Brain pericyte (primary cell): ENCODE data around the gene MAST4.

Source experiments
- DNase-seq: peaks from one replicate; pipeline ENCODE4 v3.0.0-alpha.2; 2012; ENCODE audit warnings: low read depth, low spot score

The MAST4 gene

DNA sequence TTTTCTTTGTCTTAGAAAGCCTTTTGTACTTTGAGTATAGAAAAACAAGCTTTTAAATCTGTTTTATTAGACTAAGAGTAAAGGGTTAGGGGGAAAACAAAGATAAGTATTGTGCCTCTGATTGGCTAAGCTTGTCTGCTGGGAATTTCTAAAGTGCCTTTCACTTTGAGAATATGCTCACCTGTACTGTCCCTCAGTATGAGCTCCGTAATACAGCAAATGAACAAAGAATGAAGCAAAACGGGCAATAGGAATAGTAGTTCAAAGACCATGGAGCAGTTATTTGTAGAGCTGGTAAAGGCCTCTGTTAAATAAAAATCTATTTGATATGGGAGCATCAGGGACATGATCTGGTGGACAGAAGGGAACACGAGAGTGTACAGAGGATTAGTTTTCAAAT, 277.8 kb downstream of the MAST4 start:
- no peak for DNase-seq

- no peak for DNase-seq
Observed at GRCh38 chr5:66875315-66875714, 279.1 kb downstream of the MAST4 start.

DNA sequence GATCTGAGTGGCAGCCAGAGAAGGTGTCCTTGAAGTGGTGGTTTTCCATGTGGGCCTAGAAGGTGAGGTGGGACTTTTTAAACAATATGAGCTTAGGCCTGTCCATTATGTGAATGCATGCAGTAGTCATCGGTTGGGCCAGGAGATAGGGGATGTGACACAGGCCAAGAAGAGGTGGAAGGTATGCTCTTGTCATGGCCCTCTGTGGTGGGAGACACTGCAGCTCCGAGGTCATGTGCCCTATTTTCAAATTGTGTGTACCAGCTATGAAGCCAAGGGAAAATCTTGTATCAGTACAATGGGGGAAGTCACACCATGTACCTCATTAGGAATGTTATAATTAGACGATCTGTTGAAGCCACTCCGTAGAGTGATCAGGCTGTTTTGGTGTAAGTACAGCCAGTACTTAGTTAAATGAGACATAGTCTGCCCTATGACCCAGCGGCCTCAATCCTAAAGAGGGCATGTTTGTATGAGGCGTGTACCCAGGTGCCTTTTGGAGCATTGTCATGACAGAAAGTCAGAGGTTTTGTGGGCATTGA, 280.1 kb downstream of the MAST4 start:
- DNase-seq = no peak

- DNase-seq = no peak
Observed at GRCh38 chr5:66877843-66878242, 281.6 kb downstream of the MAST4 start.

DNA sequence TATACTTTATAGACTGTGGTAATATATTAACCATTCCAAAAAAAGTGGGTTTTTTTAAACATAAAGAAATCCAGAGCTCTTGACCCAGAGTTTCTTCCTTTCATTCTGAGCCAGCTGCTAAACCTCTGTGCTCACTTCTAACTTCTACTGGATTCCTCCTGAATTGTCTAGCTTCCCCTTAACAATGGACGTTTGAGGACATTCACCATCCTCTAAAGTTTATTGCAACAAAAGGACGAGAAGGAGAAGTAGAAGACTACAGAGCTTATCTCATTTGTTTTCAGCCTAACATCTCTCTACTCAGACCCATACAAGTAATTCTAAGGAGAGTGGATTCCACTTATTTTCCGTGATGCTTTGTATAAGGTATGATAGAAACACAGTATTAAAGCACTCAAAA, 284.2 kb downstream of the MAST4 start:
- no peak for DNase-seq

- no peak for DNase-seq
Observed at GRCh38 chr5:66881480-66882161, 285.4 kb downstream of the MAST4 start.

DNA sequence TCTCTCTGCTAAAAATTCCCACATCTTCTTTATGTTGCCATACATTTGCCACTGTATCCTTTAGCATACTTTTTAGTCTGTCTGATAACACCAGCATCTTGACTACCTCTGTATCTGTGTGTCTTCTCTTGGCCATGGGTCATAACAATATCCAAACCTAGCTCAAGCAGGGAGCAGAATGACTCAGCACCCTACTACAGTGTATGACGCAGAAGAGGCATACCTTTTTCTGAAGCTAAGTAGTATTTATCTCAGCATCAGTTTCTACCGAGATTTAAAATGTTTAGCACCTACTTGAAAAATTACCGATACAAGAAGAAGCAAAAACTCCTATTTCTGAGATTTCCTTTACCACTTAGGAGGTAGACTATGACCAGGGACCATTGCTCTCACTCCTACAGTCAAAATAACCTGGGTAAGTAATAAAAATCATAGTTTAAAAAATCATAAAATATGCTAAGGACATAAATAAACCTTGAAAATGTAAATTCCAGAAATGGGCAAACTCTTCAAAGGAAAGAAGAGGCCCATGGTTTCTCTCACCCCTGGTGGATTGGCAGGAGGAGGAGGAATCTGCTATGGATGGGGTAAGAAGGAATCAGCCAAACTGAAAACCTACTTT, 286.5 kb downstream of the MAST4 start:
- no peak for DNase-seq

DNA sequence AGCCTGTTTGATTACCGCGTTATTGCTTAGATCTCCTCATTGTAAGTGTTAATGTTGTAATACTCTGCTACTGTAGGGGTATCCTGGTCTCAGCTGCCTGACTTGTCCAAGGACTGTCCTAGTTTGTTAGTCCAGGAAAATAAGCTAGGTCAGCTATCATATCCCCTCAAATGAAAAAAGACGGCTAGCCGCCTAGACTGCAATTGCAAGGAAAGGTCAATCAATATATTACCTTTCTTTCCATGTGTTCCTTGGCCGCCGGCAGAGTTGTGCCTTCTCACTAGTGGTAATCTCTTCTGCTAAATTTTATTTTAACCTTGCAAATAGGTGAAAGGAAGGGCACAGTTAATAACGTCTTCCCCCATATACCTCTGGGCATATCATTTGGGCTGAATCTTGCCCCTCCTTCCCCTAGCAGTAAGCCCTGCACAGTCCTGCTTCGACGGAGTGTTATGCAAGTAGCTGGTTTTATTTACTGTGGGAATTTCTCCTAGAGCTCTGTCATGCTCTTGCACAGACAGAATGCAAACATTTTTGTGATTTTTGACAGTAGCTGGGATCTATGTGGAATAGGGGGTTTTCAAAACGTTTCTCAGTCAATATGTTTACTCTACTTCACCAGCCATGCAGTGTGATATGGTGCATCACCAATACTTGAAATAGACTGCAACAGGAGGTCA, 288.5 kb downstream of the MAST4 start:
- no peak for DNase-seq

DNA sequence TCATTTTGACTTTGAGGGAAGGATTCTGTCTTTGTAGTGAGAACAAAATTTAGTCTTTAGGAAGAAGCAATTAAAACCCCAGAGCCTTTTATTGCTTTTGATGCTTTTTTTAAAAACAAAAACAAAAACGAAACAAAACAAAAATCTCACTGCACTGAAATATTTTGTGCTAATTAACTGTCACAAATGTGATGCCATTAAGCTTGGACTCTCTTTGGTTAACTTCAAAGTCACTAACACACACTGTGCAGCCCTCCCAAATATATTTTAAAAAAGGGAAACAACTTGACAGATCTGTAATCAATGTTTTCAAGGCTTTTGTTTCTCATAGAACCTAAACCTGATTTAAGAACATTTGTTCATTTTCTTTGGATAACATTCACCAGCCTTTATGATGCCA, 290.7 kb downstream of the MAST4 start:
- DNase-seq = no peak

DNA sequence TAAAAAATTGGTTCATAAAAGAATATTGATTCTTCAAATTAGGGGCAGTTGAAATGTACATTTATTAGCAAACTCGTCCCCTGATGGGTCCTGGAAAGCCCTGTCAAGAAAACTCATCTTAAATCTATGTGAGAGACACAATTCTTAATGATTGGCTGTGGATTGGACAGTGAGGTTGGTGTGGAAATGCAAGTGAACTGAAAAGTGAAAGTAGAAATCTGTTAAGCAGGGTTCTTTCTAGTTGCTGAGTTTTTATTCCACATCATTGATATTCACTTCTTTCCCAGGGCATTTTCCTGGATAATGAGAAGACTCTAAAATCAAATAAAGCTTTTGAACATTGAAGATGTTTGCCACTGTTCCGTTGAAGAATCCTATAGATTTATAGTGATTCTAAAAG, 292.4 kb downstream of the MAST4 start:
- DNase-seq = no peak

DNA sequence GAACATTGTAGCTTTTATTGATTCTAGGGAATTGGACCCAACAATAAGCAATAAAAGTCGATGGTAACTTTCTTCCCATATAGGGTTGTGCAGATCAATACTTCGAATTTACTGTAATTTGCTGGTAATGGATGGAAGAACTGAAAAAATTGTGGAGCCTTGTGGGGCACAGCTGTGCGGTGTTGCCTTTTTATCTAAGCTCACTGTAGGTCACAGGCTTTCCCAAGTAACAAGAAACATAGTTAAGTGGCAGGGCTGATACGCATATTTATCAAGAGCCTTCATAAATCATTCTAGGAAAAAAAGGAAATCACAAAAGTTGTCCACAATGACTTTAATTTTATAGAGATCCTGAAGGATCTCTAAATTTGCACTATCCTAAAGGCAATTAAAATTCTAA, 292.9 kb downstream of the MAST4 start:
- DNase-seq = no peak

DNA sequence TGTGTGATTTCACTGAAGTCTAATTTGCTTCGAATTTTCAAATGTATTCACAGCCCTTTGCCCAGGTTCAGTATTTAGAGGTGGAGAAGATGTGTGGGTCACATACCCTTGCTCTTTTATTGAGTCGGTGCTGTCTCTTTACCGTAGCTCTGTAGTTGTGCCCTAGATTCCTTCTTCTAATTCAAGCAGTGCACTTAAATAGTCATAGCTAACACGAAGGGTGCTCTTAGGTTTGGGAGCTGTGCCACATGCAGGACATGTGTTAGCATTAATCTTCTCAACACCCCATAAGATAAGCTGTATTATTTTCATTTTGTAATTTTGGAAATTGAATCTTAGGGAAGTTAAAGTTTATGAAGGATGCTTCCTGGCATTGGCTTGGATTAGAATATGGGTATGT, 293.3 kb downstream of the MAST4 start:
- DNase-seq = no peak

GRCh38 chr5:66891184-66891925, 295.2 kb downstream of the MAST4 start:
- DNase-seq = no peak

- DNase-seq = no peak
Observed at GRCh38 chr5:66892716-66893115, 296.5 kb downstream of the MAST4 start.

GRCh38 chr5:66894480-66895240, 298.5 kb downstream of the MAST4 start:
- DNase-seq = no peak

GRCh38 chr5:66896171-66896570, 300.0 kb downstream of the MAST4 start:
- no peak for DNase-seq

DNA sequence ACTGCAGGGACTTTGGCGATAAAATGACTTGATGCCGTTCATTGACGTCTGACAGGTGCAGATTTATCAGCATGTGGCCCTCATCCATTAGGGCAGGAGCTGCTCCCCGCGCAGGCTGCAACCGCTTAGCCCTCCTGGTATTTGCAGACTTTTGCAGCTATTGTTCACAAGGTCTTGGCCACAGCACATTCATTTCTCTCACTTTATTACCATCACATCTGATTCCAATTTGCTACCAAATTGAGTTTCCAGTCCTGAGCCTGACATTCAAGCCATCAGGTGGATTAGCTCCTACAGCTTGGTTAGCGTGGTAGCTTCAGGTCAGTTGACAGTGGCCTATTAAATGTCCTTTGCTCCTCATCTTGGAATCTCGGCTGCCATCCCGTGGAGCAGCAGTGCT, 301.2 kb downstream of the MAST4 start:
- DNase-seq = no peak

- no peak for DNase-seq
Observed at GRCh38 chr5:66898241-66898995, 302.2 kb downstream of the MAST4 start.

DNA sequence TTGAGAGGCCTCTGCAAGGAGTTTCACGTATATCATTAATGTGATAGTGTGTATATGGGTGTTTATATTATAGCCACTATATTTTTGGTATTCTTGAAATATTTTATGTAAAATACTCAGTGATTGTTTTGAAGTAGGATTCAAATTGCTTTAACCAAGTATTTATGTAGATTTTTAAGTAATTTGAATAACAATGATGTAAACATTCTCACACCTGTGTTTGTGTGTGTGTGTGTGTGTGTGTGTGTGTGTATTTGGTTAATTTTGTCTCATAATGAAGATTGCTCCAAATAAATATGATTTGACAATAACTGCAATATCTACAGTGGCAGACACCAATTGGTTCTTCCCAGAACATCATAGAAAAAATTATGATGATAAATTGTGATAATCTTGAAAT, 307.0 kb downstream of the MAST4 start:
- DNase-seq = no peak

DNA sequence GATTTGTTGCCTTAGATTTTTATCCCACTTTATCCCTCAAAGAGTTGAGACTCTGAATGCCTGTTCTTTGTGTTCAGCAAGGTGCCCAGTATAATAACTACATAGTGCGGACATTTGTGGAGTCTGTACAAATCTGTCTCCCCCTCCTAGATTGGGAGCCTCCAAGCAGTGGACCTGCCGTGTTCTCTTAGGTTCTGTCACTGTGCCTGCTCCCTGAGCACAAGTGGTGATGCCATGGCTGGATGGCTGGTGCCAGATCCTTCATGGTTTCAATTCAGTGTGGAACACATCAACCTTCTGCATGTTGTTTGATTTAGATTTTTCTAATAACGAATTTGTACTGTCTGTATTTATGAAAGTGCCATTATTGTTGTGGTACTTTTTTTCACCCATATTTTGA, 307.5 kb downstream of the MAST4 start:
- no peak for DNase-seq

DNA sequence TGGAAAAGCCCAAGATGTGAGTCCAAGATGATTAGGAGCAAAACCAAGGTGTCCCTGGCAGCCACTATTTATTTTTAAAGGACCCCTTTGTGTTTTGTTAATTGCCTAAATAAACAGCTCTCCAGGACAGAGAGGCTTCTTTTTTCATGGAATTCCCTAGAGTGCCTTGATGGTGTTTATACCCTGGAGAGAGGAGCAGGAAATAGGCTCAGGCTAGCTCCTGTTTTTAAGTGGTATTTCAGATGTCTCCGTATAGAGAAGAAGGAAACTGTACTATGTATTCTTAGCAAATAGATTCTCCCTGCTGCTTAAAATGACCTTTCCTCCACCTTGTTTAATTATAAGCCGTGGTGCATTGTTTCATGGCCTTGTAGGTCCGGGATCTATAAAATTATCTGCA, 308.0 kb downstream of the MAST4 start:
- no peak for DNase-seq
